Activated CD4-positive, alpha-beta T cell treated with anti-CD3 and anti-CD28 coated beads for 24 hours (primary cell): ENCODE results near the gene MBNL1.

Experiments
- DNase-seq, 2 donors: peaks; one replicate each; pipeline ENCODE4 v3.0.0-alpha.2; 2020; ENCODE audit warnings: low read depth in 2 of 2

Gene MBNL1

GRCh38 chr3:152272771-152273242 is 4.1 kb downstream of the MBNL1 start:
- no peak for DNase-seq

- DNase-seq, result no peak
Observed at GRCh38 chr3:152276681-152277080, 8.0 kb downstream of the MBNL1 start.

- no peak for DNase-seq
Observed at GRCh38 chr3:152277198-152277597, 8.5 kb downstream of the MBNL1 start.

DNA sequence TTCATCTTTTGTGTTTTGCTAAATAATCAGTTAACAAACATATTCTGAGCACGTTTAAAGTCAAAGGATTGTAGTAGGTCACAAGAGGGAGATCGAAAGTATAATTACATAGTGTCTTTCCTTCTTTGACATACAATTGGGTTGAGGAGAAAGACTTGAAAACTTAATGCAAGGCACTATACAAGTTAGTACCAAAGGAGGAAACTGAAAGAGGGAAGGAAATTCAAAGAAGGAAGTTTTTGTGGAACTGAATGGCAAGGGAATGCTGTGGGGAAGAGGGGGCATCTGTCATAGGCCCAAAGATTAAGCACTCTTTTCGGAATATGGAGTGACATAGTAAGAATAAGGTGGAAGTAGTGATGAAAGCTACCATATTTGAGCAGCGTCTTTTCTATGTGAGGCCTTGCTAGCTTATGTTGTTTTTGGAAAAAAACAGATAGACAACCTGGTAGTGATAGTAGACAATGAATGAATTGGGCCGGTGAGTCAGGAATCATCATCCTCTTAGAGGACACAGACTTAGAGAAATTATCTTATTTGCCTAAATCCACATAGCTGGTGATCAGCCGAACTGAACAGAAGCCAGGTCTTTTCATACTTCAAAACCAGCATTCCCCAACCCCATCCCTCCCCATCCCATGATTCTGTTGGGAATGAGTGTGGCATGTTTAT is 10.2 kb downstream of the MBNL1 start:
- DNase-seq, result no peak

GRCh38 chr3:152279479-152279878 is 10.8 kb downstream of the MBNL1 start:
- no peak for DNase-seq

GRCh38 chr3:152280539-152280938 is 11.8 kb downstream of the MBNL1 start:
- no peak for DNase-seq

DNA sequence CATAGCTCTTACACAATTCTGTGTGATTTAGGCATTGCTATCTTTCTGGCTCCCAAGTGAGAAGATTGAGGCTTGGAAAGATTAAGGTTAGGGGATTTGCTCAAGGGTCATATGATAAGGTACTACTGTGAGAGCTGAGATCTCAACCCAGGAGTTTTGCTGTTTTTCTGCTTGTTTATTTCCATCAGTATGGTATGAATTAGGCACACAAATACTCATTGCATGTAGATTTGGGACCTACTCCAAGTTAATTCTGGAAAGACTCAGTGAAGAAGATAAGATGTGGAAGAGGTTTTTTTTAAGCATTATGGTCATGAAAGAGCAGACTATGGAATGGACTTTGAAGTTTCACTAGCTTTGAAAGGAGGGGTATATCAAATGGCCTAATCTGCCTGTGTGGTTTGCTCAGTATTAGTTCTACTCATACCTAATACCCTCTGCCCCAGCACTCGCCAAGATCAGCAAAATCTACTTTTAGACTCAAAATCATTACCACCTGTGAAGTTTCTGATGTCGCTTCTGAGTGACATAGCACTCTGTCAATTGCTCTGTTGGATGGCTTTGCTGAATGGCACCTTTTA is 12.5 kb downstream of the MBNL1 start:
- DNase-seq, result no peak

GRCh38 chr3:152282813-152283212 is 14.1 kb downstream of the MBNL1 start:
- no peak for DNase-seq

GRCh38 chr3:152283492-152284381 is 15.0 kb downstream of the MBNL1 start:
- no peak for DNase-seq

GRCh38 chr3:152284906-152285305 is 16.2 kb downstream of the MBNL1 start:
- no peak for DNase-seq

DNA sequence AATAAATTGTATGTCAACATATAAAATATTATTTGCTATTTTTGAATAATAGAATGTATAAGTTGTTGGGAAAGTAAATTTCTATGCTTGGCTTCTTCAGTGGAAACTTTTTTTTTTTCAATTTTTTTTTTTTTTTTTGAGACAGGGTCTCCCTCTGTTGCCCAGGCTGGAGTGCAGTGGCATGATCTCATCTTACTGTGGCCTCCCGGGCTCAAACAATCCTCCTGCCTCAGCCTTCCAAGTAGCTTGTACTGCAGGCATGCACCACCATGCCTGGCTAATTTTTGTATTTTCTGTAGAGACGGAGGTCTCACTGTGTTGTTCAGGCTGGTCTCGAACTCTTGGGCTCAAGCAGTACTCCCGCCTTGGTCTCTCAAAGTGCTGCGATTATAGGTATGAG is 16.8 kb downstream of the MBNL1 start:
- DNase-seq, result no peak

- DNase-seq, result no peak
Observed at GRCh38 chr3:152287898-152288576, 19.3 kb downstream of the MBNL1 start.

DNA sequence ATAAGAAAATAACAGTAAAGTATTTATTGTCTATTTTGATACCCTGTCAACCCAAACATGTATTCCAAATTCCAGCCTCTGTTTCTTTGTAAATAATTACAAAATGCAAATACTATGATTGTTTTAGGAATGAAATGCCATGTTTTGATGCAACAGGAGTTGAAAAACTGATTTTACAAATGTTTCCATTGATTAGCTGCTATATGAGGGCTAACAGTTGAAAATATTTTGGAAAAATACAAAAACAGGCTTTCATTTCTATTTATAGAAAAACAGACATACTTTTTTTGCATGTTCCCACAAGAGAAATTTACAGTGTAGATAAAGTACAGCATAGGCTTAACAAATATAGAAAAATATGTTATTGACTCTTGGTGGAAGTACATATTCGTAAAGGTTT is 20.0 kb downstream of the MBNL1 start:
- no peak for DNase-seq

- no peak for DNase-seq
Observed at GRCh38 chr3:152289708-152290107, 21.0 kb downstream of the MBNL1 start.

DNA sequence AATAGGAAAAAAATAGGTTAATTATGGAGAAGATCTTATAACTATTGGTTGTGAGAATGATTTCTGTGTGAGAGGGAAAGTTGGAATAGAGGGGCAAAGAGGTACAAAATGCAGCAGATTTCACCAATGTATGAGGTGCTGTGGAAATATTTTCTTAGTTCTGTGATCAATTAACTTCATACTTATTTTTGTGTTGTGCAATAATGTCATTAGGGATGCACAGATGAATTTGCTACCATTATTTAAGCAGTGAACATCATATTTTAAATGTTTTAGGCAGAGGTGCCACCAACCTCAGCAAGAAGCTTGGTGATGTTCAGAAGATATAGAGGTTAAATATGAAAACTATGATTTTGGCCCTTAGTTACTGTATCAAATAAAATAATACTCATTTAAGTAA is 21.6 kb downstream of the MBNL1 start:
- DNase-seq, result no peak

DNA sequence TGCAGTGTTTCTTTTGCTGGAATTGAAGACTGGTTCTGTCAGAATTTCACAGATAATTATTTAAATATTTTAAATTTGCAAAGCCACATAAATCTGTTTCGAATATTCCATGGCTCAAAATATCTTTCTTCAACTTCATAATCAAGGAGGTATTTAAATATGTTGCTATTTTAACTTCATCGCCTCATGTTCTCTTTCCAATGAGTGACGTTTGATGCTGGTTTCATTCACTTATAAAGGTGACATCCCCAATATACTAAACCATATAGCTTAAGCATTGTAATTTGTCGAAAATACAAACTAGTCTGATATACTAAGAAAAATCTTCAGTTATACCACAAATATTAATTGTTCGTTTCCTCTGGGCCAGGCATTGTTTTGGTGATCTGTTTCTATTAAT is 22.5 kb downstream of the MBNL1 start:
- DNase-seq, result no peak

DNA sequence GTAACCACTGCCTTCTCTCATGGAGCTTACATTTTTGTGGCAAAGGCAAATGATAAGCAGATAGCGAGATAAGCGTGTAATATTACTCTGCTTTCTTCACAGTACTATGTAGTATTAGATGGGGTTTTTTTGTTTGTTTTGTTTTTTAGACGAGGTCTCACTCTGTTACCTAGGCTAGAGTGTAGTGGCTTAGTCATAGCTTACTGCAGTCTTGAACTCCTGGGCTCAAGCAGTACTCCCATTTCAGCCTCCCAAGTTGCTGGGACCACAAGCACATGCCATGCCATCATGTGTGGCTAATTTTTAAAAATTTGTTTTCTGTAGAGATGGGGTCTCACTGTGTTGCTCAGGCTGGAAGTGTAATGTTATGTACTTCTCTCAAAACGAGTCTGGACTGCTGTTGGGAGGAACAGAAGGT is 22.9 kb downstream of the MBNL1 start:
- DNase-seq, result no peak

- DNase-seq, result no peak
Observed at GRCh38 chr3:152292366-152292765, 23.6 kb downstream of the MBNL1 start.

DNA sequence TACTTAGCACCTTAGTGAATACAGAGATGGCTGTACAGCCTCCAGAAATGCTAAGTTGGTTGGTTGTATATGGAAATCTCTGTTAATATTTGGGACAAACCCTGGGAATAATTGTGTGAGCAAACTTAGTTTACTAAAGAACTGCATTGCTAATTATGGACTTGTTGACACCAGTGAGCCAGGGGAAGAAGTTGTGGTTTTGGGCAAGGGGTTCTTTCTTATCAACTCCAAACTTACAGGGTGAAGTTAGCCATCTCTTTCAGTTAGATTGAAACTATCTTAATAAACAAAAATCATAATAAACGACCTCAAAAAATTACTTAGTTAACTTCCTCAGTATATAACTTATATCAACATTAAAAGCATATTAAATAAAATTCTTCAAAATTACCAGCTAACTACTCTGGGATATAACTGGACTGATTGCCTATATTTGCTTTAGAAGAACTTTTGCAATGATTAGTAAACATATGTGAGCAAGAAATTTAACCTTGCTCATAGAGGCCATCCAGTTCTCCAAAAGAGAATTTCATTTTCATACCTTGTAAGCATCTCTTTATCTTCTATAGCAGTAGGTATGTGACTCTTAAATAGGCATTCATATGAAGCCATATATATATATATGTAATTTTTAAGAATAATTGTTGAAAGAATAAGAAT is 24.7 kb downstream of the MBNL1 start:
- no peak for DNase-seq

DNA sequence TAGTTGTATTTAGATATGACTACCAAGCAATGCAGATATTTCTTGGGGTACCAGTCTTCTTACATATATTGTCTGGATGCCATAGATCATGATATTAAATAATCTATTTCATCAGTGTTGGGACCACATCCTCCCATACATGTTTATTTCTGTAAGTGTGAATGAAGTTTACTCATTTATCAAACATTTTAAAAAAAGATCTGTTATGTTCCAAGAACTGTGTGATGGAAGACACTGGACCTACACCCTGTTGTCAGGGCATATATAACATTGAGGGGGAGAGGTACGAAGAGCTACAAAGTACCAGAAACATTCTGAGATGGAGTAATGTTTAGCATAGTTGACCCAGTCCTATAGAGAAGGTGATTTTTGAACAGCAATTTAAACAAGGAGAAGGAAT is 26.6 kb downstream of the MBNL1 start:
- no peak for DNase-seq

- DNase-seq, result no peak
Observed at GRCh38 chr3:152295806-152296205, 27.1 kb downstream of the MBNL1 start.

- DNase-seq, result no peak
Observed at GRCh38 chr3:152296382-152296781, 27.7 kb downstream of the MBNL1 start.
